RCC 7860 (cell line): ENCODE measurements around the gene HTT.
"Not testable (repeated sequence)": the region's sequence is repeated elsewhere in the genome, so short reads cannot be mapped to it uniquely, and the experiment has no call there.

Source experiments
- DNase-seq: peaks from one replicate; pipeline ENCODE4 v3.0.0-alpha.2; 2015; ENCODE audit warnings: low spot score
- FAIRE-seq: peaks from 2 replicates; lab custom pipeline; 2012; peaks lifted over from hg19 to GRCh38; lab: Jason Lieb, UNC

Gene HTT

DNA sequence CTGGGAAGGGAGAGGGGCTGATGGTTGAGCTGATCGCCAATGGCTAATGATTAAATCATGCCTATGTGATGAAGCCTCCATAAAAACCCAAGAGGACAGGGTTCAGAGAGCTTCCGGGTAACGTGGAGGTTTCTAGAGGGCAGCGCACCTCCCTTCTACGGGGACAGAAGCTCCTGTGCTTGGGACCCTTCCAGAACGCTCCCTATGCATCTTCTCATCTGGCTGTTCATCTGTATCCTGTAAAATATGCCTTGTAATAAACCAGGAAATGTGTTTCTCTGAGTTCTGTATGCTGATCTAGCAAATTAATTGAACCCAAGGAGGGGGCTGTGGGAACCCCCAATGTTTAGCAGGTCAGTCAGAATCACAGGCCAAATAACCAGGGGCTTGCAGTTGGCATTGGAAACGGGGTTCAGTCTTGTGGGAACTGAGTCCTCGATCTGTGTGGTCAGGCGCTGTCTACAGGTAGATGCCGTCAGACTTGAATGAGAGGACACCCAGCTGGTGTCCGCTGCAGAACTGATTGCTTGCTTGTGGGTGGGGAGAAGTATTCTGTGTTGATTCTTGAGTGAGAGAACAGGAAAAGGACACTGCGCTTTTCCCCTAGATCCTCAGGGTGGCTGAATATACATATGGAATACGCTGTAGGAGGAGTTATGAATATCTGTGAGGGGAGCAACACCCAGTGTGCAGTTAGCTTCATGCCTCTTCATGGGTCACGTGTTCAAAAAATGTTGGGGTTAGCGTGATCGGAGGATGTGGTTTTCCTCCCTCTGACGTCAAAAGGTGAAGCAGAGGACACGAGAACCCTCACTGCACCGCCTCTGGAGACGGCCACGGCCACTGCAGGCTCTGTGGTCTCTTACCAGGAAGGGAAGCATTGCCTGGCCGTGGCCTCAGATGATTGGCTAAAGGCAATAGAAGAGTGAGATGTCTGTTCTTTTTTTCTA, 29.3 kb upstream of the HTT start:
- DNase-seq (no peak), FAIRE-seq (no peak)

GRCh38 chr4:3046162-3046561, 28.3 kb upstream of the HTT start:
- no peak for DNase-seq
- FAIRE-seq: no peak

GRCh38 chr4:3046623-3047022, 27.9 kb upstream of the HTT start:
- FAIRE-seq (no peak), DNase-seq (no peak)

GRCh38 chr4:3047464-3048286, 26.8 kb upstream of the HTT start:
- DNase-seq: peak; percentile 38
- peak; percentile 45 for FAIRE-seq

- not testable (repeated sequence) for FAIRE-seq, DNase-seq
These were observed 23.2 kb upstream of the HTT start for GRCh38 chr4:3051141-3051897.

DNA sequence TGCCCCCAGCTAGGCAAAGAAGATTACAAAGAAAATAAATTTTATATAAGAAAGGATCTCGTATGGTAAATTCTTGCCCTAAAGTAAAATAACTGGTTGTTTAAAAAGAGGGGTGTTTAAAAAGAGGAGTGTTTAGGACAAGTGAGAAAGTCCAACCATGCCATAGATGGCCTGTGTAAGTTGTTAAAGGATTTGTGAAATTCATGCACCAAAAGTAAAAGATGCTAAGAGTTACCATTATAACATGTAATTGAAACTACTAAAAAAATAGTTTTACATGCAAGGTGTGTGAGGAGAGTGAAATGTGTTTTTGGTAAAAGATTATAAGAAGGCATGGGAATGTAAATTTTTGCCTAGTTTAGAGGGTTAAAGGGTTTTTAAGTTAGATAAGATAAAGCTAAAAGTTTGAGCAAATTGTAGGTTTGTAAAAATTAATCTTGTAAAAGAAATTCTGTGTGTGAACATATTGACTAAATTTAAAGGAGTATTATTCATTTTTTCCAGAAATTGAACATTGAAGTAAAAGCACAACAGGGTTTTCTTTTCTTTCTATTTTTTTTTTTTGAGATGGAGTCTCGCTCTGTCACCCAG, 20.2 kb upstream of the HTT start:
- FAIRE-seq: no peak
- DNase-seq: no peak

DNA sequence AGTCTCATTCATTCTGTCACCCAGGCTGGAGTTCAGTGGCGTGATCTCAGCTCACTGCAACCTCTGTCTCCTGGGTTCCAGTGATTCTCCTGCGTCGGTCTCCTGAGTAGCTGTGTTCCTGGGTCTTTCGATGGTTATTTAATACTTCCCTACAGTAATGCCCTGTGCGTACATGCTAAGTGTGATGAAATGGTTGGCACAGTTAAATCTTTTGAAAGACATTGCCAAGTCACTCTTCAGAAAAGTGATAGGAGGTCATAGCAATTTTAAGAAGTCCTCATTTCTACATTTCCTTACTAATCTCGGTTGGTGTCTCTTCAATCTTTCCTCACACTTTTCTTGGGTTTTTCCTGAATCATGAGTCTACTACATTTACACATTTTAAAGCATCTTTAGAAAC, 14.5 kb upstream of the HTT start:
- FAIRE-seq: no peak
- DNase-seq: no peak

DNA sequence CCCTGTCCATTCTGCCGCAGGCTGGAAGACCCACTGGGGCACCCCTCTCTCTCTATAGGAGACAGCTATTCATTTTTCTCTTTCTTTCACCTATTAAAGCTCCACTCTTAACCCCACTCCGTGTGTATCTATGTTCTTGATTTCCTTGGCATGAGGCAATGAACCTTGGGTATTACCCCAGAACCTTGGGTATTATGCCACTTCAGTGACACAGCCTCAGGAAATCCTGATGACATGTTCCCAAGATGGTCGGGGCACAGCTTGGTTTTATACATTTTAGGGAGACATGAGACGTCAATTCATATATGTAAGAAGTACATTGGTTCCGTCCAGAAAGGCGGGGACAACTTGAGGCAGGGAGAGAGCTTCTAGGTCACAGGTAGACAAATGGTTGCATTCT, 13.5 kb upstream of the HTT start:
- FAIRE-seq (no peak), DNase-seq (no peak)

DNA sequence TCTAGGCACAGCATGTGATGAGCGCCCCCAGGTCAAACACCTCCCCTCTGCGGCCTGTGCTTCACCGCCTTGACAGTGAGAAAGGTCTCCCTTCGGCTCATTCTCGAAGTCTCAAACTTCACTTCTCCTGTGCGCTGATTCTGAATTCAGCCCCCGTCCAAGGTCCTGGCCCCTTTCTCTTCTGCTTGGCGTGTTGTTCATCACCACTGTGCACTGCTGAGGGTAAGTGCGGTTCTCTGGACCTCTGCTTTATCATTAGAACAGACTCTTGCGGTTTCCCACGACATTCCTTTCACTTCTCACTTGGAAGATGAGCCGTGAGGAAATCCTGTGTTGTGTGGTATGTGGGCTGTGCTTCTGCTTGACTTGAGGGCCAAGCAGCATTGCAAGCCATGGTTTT, 12.0 kb upstream of the HTT start:
- DNase-seq (peak; percentile 47), FAIRE-seq (no peak)

DNA sequence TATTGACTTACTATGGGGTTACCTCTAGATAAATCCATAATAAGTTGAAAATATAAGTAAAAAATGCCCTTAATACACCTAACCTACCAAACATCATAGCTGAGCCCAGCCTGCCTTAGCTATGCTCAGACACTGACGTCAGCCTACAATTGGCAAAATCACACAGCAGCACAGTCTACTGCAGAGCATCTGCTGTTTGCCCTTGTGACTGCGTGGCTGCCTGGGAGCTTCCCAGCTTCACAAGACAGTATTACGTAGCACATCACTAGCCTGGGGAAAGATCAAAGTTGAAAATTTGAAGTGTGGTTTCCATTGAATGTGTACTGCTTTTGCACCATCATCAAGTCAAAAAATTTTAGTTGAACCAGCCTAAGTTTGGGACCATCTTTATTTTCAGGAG, 8.9 kb upstream of the HTT start:
- FAIRE-seq: no peak
- no peak for DNase-seq

GRCh38 chr4:3066836-3067400, 7.6 kb upstream of the HTT start:
- FAIRE-seq (no peak), DNase-seq (no peak)

- DNase-seq: no peak
- FAIRE-seq: no peak
These were observed 6.9 kb upstream of the HTT start for GRCh38 chr4:3067473-3068001.

DNA sequence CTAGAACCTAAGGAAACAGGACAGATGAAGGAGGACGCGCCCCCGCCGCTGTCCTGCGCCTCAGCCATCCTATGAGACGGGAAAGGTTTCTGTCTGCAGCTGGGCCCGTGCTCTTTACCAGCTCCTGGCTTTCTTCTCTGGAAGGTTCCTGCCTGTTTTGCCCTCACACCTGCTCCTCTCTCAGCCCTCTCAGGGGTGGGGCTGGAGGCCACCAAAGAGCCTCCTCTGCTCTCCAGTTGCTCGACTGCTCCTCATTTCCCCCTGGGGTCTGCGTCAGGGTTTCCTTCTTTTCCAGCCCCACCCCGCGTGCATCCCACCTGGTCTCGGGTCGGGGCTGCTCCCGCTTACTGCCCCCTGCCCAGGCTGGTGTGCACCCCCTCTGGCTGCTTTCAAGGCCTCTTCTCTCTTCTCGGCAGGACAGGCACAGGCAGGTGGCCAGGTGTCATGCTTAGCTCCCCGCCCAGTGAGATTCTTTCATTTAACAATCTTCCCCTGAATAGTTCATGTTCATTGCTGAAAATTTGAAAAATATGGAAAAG, 4.8 kb upstream of the HTT start:
- FAIRE-seq: no peak
- DNase-seq: no peak

GRCh38 chr4:3070709-3071500, 3.6 kb upstream of the HTT start:
- FAIRE-seq (no peak), DNase-seq (no peak)

GRCh38 chr4:3071811-3072210, 2.7 kb upstream of the HTT start:
- DNase-seq (no peak), FAIRE-seq (no peak)

GRCh38 chr4:3073158-3074077, 1.1 kb upstream of the HTT start:
- FAIRE-seq: no peak
- no peak for DNase-seq

DNA sequence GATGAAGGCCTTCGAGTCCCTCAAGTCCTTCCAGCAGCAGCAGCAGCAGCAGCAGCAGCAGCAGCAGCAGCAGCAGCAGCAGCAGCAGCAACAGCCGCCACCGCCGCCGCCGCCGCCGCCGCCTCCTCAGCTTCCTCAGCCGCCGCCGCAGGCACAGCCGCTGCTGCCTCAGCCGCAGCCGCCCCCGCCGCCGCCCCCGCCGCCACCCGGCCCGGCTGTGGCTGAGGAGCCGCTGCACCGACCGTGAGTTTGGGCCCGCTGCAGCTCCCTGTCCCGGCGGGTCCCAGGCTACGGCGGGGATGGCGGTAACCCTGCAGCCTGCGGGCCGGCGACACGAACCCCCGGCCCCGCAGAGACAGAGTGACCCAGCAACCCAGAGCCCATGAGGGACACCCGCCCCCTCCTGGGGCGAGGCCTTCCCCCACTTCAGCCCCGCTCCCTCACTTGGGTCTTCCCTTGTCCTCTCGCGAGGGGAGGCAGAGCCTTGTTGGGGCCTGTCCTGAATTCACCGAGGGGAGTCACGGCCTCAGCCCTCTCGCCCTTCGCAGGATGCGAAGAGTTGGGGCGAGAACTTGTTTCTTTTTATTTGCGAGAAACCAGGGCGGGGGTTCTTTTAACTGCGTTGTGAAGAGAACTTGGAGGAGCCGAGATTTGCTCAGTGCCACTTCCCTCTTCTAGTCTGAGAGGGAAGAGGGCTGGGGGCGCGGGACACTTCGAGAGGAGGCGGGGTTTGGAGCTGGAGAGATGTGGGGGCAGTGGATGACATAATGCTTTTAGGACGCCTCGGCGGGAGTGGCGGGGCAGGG, 568 bp downstream of the HTT start:
- DNase-seq (peak; percentile 23), FAIRE-seq (no peak)
